T-helper 9 cell (primary cell): Measurements from ENCODE around the gene CPPED1.

Experiments used
- DNase-seq: peaks from one replicate; pipeline ENCODE4 v3.0.0-alpha.2; 2020

CPPED1 gene

DNA sequence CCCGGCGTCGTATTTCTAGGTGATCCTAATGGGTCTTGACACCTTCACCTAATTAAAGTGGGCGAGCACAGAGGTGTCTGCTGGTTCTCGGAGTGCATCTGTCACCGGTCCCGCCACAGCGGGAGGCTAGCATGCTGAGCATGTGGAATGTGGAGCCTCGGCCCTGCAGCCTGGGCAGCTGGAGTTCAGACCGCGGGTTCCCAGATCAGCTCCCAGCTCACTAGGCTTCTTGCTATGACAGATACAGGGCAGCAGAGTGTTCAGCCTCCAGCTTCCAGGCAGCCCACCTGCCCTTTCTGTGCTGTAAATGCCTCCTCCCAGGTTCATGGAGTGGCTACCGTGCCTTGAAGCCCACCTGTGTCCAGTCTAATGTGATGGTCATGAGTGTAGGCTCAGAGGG lies 166.7 kb downstream of the CPPED1 start:
- DNase-seq = no peak

DNA sequence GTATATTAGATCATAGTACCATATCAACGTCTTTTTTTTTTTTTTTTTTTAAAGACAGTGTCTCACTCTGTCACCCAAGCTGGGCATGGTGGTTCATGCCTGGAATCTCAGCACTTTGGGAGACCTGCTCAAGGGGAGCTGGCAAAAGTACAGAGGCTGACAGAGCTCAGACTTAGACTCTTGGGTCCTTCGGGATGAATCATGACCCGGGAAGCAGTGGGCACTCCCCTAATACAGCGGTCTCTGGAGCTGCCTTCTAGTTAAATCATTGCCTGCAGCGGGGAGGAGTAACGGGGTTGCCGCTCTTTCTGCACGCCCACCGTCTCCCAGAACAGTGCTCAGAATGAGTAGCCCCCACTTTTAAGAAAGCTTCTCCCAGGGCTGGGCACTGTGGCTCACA lies 174.4 kb downstream of the CPPED1 start:
- DNase-seq = no peak

DNA sequence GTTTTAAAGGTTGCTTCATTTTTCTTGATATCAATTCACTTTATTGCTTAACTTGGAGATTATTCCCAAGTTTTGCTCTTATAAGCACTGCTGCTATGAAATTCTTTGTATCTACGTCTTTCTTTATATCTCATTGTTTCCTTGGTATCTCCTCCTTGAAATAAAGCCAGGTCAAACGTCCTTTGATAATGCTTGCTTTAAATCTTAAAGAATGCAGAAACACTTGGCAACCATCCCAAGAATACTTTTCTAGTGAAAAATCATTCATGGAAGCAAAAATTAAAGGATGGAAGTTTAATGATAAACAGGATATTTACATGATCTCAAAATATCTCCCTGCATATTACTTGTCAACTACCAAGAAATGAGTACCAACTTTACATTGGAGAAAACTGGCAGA lies 175.2 kb downstream of the CPPED1 start:
- no peak for DNase-seq

DNA sequence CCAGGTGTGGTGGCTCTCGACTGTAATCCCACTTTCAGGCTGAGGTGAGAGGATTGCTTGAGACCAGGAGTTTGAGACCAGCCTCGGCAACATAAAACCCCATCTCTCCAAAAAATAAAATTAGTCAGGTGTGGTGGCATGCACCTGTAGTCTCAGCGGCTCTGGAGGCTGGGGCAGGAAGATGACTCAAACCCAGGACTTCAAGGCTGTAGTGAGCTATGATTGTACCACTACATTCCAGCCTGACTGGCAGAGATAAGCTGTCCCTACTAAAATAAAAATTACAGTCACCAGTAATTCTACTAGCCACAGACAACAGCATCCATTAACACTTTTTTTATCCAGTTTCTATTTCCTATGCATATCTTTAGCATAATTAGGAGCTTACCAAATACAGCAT lies 176.3 kb downstream of the CPPED1 start:
- DNase-seq = no peak

GRCh38 chr16:12626411-12626810 lies 177.3 kb downstream of the CPPED1 start:
- no peak for DNase-seq

DNA sequence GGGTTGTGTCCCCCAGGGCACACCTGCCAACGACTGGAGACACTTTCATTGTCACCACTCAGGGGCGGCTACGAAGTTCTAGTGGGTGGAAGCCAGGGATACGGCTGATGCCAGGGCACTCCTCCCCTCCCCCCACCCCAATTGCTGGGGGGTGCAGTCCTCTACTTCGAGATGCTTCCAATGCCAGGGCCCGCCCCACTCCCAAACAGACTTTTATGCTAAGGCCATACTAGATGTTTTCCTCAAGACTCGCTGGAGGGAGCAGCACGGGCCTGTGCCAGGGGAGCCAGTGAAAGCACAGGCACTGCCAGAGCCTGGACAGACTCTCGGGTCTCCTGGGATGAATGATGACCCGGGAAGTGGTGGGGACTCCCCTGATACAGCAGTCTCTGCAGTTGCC lies 178.0 kb downstream of the CPPED1 start:
- no peak for DNase-seq

- DNase-seq = no peak
These were observed 178.6 kb downstream of the CPPED1 start for GRCh38 chr16:12625068-12625467.

GRCh38 chr16:12620150-12620549 lies 183.5 kb downstream of the CPPED1 start:
- DNase-seq = no peak

DNA sequence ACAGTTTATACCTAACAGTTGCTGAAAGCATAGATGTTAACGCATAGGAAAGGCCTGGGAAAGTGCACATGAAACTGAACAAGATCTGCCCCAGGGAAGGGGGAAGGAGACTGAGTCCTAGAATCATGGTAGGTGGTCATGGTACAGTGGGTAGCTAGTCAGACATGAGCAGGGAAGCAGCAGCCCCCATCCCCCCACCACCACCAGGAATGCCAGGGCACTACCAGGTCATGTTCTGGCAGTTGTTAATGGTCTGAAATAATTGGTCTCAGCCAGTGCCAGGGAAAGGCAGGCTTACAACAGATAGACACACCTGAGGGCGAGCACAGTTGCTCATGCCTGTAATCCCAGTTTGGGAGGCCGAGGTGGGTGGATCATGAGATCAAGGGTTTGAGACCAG lies 185.2 kb downstream of the CPPED1 start:
- no peak for DNase-seq

DNA sequence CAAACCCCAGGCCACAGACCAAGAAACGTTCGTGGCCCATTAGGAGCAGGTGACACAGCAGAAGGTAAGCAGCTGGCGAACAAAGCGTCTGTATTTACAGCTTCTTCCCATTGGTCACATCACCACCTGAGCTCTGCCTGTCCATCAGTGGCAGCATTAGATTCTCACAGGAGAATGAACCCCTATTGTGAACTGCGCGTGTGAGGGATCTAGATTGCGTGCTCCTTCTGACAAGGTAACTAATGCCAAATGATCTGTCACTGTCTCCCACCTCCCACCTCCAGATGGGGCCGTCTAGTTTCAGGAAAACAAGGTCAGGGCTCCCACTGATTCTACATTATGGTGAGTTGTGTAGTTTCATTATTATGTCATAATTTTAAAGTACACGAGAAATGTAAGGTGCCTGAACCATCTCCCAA lies 186.3 kb downstream of the CPPED1 start:
- DNase-seq = no peak

DNA sequence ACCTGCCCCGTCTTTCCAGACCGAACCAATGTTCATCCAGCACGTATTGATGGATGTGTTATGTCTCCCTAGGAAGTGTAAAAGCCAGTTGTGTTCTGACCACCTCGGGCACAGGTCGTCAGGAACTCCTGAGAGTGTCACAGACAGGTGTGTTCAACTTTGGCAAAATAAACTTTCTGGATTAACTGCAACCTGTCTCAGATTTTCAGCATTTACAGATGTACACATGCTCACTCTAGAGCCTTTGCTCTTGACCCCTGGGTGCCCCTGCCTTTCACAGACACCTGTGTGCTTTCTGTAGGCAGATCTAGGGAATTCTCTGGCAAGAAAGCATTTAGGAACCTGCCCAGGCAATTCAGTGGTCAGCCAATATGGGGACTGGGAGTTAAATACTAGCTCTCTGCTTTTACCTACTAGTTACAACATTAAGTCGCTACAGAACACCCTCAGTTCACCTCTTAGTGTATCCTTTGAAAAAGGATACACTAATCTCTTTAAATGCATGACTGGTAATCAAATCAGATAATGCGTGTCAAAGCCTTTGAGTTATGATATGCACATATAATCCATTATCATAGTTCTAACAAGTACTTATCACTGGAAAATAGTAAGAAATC lies 188.9 kb downstream of the CPPED1 start:
- DNase-seq = no peak

DNA sequence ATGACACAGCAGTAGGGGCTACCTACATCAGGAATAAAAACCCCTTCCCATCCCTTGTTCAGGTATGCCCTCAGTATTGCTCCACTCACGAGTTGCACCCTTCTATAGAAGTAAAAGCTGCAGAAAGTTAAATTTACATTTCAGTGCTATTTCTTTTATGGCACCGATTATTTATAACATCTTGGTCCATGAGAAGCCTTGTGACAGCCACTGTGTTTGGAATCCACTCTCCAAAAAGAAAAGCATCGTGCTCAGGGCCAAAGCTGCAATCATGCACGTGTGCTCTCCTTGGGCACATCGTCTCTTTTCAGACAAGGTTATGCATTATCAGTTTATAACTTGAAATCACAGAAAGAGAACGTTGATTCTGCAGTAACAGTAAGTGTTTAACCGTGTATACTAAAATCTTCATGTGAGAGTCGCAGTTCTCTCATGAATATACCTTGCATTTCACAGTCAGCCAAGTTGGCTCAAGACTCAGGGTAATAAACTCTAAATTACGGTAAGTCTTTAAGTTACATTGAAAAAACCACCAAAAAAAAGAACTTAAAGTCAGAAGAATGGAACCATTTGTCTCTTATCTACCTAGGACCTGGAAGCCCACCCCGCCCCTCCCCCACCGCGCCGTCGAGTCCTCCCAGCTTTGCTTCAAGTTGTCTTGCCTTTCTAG lies 189.6 kb downstream of the CPPED1 start:
- DNase-seq = no peak

DNA sequence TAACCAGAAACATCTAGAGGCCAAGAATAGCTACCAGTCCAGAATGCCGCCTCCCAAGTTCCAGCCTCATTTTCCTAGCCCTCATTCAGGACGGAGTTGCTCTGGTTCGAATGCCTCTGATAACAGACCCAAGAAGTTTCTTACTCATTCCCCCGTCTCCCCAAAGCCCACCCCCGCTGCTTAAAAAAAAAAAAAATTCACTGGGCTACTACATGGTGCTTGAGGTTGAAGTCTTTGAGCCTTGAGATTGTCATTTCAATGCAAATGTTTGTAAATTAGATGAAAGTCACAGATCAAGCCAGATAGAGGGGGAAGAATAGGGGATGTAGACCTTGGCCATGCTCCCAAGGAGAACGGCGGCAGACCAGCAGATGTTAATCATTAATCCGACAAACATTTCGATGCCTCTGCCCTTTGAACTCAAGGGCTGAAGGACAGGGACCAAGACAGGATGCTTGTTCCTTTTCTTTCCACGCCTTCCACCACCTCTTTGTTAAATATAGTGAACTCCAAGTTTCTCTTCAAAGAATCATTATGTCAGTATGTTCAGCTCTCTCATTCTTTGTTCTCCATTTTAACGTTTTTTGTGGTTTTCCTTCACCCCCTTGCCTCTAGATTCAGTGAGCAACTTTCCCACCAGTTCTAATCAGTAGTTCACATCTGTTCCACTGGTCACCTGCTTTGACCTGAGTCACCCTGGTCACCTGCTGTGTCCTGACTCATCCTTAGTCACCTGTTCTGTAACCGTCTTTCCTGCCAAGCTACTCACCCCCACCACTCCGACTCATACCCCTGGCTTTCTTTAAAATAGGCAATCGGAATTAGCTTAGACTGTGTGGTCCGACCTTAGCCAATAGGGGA lies 190.3 kb downstream of the CPPED1 start:
- DNase-seq = no peak

DNA sequence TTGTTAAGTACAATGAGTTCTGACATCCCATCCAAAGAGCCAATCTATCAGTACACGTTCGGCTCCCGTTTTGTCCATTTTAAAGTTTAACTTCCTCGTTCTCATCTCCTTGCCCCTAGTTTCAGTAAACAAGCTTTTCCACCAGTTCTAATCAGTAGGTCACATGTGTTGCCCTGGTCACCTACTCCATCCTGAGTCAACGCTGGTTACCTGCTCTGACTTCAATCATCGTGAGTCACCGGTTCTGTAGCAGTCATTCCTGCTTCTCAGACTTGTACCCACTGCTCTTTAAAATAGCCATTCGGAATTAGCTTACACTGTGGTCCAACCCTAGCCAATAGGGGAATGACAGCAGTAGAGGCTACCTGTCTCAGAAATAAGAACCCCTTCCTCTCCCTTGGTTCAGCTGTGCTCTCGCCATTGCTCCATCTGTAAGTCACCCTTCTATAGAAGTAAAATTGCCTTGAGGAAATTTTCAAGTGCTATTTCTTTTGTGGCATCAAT lies 191.0 kb downstream of the CPPED1 start:
- DNase-seq = no peak

DNA sequence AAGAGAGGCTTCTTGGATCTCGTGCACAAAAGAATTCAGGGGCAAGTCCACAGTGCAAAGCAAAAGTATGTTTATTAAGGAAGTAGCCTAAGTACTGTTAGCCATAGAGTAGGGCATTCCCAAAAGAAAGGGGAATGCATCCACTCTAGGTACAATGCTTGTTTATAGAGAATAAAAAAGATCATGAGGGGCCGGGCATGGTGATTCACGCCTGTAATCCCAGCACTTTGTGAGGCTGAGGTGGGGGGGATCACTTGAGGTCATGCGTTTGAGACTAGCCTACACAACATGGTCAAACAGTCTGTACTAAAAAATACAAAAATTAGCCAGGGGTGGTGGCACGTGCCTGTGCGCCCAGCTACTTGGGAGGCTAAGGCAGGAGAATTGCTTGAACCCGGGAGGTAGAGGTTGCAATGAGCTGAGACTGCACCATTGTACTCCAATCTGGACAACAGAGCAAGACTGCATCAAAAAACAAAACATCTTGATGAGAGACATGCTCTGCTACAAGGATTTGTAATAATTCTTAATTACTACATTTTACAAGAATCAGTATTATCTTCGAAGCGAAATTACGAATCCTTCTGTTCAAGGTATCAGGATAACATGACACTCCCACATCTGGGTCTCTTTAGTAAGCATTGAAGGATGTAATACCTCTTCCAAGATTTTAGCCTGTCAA lies 191.6 kb downstream of the CPPED1 start:
- DNase-seq = no peak

GRCh38 chr16:12611006-12611477 lies 192.6 kb downstream of the CPPED1 start:
- DNase-seq = no peak

DNA sequence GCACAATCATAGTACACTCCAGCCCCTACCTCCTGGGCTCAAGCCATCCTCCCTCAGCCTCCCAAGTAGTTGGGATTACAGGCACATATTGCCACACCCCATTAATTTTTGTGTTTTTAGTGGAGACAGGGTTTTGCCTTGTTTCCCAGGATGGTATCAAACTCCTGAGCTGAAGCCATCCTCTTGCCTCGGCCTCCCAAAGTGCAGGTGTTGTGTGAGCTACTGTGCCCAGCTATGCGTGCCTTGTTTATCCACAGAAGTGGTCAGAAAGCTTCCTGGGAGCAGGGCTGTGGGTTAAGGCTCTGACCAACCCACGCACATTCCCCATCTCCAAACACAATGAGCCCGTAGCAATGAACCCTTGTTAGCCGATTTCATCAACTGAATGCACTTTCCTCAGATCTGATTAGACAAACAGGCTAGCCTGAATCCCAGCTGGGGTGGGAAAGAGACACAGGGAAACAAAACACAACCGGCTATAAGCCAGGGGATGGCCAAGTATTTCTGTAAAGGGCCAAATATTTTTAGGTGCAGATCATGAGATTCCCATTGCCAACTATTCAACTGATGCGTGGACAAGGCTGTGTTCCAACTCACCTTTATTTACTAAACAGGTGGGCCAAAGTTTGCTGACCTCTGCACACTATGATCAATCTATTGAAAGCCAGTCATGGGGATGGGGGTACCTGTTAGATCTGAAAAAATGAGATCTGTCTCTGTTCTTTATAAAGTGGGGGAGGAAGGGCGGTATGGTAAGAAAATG lies 193.6 kb downstream of the CPPED1 start:
- no peak for DNase-seq
